ENCODE data around the gene ID2.

ID2 gene

DNA sequence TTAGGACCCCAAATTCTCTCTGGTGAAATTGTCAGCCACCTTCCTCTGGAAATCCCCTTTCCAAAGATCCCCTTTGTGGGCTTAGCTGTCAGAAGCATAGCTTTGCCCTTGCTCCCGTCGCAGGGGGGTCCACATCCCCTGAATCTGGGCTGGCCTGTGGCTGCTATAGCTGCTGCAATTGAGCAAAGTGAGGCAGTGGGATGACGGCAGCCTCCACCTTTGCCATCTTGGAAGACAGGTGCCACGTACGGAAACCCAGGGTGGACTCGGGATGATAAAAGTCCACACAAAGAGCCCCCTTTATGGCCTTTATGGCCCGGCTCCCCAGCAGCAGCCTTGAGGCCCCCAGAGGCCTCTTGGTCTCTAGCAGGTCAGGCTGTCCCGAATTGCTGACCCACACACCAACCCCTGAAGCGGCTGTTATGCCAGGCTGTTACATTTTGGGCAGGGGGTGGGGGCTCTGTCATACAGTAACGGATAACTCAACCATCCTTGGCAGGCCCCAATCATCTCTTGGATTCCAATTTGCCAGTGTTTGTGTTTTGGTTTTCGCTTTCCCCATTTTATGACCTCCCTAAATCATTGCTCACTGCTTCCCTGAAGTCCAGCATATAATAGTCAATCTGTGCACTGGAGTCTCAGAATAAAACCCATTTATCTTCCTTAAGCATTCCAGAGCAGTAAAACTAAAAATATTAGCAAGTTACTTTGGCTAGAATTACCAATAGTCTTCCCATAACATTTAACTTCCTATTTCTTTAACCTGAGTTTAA, 33.2 kb upstream of the ID2 start:
- DNase-seq (ENCODE audit: low read depth): no peak

DNA sequence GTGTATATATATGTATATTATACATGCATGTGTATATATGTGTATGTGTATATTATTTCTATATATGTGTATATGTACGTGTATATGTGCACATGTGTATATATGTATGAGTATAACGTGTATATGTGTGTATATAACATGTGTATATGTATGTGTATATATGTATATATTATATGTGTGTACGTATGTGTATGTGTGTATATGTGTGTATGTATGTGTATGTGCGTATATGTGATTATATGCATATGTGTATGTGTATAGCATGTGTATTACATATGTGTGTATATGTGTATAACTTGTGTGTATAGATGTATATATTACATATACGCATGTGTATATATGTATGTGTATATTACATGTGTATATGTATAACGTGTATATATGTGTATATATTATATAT, 32.1 kb upstream of the ID2 start:
- no peak for DNase-seq (ENCODE audit: low read depth)

DNA sequence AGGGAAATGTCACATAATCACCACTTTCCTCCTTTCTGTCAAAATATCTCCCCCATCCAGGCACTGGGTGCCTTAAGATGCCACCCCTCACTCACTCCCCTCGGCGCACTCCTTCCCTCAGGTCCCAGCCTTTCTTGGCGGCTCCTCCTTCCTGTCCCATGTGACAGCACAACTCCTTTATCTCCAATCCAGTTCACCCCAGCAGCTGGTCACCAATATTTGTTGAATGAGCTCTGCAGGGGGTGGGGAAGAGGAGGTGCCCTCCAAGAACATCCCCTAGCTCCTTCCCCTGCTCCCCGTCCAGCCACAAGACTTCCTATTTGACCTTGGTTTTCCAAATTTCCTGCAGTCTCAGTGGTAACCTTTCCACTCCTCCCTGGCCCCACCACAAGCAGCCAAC, 31.6 kb upstream of the ID2 start:
- DNase-seq (ENCODE audit: low read depth): no peak

DNA sequence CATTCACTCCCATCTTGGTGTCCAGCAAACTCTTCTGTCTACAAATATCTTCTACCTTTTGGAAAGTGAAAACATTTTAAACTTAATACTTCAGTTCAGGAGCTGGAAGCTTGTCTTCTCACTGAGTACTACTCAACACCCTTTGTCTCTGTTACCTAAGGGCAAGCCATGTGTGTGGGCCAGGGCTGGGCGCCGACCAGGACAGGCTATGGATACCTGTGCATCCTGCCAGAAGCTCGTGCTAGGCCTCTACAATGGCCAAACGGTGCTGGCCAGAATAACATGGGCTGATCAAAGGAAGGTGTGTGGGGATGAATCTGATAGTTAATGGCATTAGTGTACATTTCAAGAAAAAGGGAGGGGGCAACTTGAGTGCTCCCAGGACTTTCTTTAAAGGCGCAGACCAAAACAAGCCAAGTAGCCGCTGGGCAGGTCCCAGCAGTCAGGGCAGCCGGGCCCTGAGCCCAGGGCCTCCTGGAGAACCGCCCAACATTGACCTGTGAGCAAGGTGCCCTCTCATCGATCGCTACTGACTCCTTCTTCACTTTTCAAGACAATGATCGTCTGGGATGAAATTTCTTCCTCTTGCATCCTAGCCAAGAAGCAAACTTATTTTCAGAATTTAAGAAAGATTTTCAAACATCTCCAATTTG, 29.0 kb upstream of the ID2 start:
- DNase-seq (ENCODE audit: low read depth): no peak

DNA sequence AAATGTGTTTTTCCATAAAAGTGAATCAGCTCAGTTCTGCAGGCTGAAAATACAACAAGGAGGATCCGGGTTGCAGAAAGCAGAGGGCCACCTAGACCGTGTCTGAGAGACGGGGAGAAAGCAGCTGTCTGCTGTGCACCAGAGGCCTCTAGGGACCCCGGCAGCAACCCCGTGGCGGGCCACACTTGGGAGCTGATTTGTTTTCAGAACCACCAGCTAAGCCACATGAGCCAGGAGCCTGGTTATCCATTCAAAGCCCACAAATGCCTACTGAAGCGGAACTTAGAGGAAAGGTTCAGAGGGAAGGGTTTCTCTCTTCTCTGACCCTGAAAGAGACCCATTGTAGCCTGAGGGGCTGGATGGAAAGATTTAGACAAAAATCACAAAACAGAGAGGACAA, 28.4 kb upstream of the ID2 start:
- DNase-seq (ENCODE audit: low read depth): no peak

DNA sequence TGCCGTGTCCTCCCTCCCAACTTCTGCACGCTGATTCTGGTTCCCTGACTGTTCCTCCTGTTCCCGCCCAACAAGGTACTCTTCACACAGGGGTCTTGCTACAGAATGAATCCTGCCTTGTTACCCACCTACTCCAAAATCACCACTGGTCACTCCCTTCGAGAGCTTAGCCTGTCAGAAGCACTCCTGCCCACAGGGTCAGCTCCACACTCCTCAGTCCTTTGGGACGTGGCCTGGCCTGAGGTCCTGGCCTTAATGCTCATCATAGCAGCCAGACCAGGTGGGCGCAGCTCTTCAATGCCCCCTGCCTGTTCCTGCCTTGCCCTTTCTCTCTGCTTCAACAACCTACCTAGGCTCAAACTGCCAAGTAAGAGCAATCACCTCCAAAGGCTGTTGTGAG, 27.8 kb upstream of the ID2 start:
- no peak for DNase-seq (ENCODE audit: low read depth)

DNA sequence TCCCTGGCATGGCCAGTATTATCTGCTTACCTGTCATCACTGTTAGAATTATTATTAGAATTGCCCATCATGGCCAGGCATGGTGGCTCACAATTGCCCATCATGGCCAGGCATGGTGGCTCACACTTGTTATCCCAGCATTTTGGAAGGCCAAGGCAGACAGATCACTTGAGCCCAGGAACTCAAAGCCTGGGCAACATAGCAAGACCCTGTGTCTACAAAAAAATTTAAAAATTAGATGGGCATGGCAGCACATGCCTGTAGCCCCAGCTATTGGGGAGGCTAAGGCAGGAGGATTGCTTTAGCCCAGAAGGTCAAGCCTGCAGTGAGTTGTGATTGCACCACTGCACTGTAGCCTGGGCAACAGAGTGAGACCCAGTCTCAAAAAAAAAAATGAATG, 27.4 kb upstream of the ID2 start:
- DNase-seq (ENCODE audit: low read depth): no peak

DNA sequence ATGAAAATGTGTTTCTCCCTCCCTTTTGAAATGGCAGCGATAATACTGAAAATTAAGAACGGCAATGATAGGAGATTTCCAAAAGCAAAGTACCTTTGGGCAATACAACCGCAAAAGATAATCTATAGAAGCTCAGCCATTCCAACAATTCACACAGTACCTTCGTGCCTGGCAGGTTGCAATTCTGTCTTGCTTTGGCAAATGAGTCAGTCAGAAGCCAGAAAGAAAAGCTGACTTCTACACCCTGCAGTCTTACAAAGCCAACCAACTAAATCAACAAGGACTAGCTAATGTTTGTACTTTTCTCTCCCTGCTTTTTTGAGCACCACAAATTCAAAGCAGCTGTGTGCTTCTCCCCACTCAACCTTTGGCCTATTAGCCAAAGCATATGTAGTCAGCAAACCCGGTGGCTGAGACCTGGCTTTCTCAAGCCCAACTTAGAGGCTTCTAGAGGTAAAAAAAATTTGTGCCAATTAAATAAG, 25.7 kb upstream of the ID2 start:
- DNase-seq (ENCODE audit: low read depth): no peak

DNA sequence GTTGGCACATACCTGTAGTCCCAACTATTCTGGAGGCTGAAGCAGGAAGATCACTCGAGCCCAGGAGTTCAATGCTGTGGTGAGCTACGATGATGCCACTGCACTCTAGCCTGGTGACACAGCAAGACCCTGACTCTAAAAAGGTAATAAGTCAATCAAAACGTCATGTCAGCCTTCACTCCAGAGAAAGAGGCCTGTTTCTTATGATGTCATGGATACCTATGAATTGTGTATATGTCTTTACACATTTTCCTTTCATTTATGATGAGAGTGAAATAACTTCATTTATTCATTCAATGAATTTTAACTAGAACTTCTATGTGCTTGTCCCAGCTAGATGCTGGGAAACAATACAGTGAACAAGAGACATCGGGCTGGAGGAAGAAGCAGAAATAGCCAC, 25.0 kb upstream of the ID2 start:
- DNase-seq (ENCODE audit: low read depth): no peak

DNA sequence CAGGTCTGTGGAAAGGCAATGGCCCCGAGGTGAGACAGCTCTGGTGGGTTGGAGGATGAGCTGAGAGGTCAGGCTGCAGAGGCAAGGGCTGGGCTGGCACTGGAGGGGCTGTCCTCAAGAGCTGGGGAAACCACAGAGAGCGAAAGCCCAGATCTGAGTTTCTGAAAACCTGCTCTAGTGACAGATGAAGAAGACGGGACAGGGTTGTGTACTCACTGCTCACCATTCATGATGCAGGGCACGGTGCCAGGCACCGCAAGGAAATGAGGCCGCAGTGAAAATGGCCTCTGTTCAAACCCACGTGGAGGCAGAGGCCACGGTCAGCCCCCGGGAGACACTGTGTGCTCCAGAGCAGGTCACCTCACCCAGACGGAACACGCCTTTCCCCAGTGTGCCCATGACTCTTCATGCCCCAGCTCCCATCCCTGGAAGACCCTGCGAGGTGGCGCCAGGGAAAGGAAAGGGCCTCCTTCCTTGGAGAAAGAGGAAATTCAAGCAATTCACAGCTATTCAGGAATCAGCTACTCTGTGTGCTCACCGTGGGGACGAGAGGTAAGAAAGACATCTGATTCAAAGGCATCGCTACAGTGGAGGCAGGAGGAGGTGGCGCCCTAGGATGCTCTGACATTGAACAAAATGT, 24.3 kb upstream of the ID2 start:
- no peak for DNase-seq (ENCODE audit: low read depth)

DNA sequence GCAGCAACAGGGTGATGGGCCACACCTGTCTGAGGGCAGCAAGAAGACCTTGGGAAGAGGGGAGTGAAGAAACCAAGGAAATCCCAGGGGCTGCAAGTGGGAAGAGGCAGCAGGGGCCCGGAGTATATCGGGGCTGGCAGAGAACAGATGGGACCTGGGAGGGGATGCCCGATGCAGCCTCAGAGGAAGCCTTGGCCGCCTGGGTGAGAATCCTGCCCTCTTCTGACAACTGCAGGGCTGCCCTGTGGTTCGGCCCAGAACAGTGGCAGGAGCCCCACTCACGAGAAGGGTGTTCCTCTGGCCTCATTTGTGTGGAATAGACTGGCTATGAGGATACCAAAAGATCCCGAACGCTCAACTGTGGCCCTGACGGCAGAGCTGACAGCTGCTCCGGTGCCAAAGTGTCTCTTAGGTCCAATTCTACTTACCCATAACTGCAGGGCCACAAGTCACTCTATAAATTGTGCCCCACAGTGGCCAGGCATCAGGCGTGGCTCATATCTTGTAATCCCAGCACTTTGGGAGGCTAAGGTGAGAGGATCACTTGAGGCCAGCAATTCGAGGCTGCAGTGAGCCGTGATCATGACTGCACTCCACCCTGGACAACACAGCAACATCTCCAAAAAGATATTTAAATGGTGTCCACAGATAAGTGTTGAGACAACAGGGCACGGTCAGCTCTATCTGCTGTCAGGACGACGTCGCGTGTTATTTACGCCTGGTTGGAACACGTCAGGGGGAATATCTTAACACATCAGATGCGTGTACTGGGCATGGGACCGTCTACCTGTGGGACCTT, 23.6 kb upstream of the ID2 start:
- DNase-seq (ENCODE audit: low read depth): no peak

DNA sequence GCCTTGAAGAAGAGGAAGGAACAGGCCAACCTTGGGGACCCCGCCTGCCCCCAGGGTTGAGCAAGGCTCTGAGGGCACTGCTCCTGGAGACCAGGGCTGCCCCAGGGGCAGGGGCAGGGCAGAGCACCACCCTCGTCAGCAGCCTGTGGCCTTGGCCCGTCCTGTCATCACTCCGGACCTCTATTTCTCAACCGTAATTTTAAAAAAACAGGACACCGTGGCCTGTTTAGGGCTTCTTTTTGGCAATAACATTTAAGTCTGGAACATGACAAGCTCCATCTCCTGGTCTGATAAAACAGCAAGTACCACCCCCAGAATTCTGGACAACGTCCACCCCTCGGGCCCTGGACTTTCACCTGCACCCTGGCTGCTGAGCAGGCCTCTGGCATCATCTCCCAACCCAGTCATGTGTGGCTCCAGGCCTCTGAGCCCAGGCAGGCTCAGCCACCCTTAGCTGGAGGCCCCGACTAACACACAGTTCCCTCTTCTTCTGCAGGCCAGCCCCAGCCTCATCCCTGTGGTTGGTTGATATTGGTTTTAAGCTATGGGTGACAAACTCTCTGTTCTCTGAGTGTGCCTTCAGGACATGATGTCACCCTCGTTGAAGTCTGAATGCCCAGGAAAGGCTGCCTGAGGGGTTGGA, 22.6 kb upstream of the ID2 start:
- no peak for DNase-seq (ENCODE audit: low read depth)

DNA sequence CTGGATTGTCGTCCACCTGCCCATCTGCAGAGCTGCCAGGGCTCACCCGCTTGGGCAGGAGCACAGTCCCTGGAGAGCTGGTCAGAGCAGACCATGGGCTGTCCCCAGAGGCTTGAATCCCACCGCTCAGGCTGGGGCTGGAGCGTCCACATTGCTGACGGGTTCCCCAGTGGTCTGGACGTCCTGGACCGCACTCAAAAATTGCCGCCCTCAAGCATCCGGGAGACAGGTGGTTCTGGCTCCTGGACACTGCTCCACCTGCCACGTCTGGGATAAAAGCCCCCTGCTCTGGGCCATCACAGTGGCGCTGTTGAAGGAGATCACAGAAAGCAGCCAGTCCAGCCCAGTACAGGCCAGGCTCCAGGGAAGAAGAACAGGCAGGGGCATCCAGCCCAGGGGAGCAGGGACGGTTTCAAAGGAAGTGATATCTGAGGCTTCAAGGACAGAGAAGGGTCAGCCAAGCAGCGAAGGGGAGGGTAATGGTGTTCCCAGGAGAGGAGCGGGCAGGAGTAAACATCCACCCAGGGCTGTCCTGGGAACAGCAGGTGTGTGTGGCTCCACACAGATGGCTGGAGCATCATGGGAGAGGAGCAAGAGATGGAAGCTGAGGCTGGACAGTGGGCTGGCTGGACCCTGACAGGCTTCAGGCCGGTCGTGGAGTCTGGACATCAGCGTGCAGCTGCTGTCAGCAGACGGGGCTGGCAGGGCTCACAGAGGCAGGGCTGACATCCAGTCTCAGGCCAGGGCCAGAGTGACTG, 21.9 kb upstream of the ID2 start:
- DNase-seq (ENCODE audit: low read depth): no peak

DNA sequence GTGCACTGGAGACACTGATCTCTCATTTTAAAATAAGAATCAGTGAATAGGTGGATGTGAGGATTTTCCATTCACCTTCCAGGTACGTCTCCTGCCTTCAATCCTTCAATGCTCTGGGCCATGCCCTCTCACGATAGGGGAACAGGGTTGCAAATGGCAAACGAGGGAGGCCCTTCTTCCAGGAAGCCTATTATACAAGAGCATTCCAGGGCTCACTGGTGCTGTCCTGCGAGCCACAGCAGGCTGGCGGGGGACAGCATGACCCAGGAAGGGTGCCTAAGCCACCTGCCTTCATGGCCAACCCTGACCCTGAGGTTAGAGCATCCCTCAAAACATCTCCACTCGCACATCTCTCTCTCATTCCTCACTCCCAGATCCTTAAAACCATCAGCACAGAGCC, 20.6 kb upstream of the ID2 start:
- no peak for DNase-seq (ENCODE audit: low read depth)

DNA sequence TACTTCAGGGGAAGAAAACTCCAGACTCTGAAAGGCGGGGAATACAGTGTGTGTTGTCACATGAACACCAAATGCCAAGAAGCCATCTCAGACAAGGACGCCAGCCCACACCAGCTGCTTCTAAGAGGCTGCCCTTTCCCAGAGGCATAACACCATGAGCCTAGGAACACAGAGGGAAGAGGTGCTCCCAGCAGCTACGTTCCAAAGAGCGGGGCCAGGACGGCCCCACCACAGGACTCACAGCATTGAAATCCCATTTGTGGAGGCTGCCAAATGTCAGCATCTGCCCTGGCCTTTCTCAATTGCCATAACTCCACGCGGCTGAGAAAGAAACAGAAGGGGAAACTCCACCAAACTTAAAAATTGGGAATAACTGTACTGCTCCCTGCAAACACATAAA, 20.1 kb upstream of the ID2 start:
- no peak for DNase-seq (ENCODE audit: low read depth)

DNA sequence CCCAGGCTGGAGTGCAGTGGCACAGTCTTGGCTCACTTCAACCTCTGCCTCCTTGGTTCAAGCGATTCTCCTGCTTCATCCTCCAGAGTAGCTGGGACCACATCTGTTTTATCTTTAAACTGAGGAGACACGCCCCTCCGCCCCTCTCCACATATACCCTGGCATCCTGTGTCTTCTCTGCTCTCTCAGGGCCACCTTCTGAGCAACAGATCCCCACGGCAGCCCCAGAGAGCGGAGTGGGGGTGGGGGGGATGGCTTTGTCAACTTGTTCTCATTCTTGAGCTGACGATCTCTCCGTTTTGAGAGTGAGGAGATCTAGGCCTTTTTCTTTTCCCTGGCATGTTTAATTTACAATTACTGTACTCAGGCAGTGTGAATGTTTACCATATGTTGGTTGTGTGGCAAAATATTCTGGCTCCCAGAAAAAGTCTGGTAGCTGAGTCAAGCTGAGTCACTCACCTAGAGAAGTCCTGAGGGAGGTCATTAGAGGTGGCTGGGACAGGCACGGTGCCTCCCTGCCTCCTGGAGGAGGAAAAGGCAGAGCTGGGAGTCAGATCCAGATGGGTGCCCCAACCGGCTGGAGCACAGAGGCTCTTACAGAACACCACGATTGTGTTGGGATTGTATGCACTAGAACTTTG, 19.5 kb upstream of the ID2 start:
- DNase-seq (ENCODE audit: low read depth): no peak

DNA sequence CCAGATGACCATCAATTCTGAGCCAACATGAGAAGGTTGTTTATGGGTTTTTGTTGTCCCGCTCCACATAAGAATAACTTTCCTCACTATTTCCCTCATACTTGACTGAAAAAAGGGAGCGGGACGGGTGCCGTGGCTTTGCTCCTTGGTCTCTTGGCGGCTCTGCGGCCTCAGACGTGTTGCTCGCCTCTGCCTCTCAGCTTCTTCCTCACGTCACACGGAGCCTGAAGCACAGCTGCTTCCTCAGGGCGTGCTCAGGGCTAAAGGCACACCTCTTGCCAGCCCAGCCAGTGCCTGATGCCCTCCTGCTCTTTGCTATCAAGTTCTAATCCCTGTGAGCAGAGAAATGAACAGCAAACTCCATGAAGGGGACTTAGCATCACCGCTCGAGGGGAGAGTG, 17.9 kb upstream of the ID2 start:
- DNase-seq (ENCODE audit: low read depth): no peak

DNA sequence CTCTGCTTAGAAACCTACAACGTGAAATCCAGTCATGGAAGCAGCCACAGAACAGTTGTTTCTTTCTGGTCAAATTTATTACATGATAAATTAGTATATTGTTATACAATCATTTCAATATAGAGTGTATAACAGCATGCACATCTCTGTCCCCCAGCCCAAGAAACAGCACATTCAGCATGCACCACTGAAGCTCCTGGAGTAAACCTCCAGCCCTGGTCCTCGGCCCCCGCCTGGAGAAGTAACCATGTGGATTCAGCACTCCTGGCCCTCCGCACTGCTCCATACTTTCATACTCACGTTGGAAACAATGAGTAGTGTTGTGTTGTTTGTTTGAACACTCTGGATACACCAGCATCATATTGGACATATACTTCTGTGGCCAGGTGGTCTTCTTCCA, 15.3 kb upstream of the ID2 start:
- no peak for DNase-seq (ENCODE audit: low read depth)

DNA sequence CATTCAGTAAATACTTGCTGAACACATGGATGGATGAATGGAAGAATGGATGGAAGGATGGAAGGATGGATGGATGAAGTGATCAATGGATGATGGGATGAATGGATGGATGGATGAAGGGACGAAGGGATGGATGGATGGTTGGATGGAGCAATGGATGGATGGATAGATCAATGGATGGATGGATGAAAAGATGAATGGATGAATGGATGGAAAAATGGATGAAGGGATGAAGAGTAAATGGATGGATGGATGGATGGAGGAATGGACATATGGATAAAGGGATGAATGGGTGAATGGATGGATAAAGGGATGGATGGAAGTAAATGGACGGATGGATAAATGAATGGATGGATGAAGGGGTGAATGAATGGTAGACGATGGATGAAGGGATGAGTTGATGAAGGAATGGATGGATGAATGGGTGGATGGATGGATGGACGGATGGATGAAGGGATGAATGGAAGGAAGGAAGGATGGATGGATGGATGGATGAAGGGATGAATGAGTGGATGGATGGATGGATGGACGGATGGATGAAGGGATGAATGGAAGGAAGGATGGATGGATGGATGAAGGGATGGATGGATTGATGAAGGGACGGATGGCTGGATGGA, 13.9 kb upstream of the ID2 start:
- DNase-seq (ENCODE audit: low read depth): no peak

DNA sequence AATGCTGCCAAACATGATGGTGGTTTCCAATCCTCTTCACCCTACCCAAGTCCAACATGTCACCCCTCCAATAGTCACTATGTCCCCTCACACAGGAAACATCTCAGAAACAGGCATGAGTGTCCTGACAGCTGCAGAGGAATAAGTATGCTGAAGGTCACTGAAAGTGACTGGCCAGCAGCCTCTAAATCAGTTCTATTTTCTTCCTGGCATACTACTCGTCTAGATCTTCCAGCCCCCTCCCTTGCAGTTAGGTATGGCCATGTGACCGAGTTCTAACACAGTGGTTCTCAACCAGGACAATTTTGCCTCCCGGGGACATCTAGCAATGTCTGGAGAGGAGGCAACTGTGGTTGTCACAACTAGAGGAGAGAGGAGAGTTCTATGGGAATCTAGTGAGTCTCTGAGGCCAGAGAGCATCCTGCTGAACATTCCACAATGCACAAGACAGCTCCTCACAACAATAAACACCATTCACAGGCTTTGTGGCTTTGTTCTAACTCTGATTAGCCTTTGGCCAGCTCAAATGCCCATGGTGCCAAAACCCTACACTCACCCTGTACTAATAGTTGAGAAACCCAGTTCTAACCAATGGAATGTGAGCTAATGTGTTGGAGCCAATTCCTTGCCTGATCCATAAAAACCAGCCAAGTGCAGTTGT, 12.6 kb upstream of the ID2 start:
- no peak for DNase-seq (ENCODE audit: low read depth)
